NB4 (cell line): Measurements from ENCODE around the gene TEX44.

Source experiments
- CTCF ChIP-seq: IDR thresholded peaks from one replicate; pipeline ENCODE4 v1.5.1; 2012; ENCODE audit warnings: low read depth, low read length
- POLR2A ChIP-seq: IDR thresholded peaks from 2 replicates; pipeline ENCODE4 v1.6.1; 2011; ENCODE audit warnings: mild to moderate bottlenecking; ENCODE audit not compliant: insufficient read length; ENCODE audit errors: extremely low read depth

DNA sequence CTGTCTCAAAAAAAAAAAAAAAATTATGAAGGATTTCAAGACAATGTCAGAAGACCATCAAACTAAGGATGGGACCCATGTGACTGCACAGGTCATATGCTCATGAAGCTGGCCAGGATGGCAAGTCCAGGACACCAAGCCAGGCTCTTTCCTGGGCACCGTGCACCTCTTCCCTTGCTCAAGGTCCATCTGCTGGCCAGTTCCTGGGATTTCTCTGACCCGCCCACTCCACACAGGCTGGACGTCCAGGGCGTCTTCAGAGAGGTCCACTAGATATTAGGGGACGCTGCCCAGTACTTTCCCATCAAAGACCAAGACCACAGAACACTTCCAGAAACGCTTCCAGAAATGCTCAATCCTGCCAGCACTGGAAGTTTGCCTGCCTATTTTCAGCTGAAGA is 14.3 kb downstream of the TEX44 start:
- TF ChIP-seq CTCF (no peak), POLR2A (no peak)
